Non-pigmented ciliary epithelial cell (primary cell): ENCODE measurements around the gene LCN9.
"Not testable (repeated sequence)": the region's sequence is repeated elsewhere in the genome, so short reads cannot be mapped to it uniquely, and the experiment has no call there.

Experiments
- DNase-seq: peaks from one replicate; pipeline ENCODE4 v3.0.0-alpha.2; 2010; ENCODE audit warnings: low read depth

Gene LCN9

GRCh38 chr9:135671591-135672041, 8.5 kb downstream of the LCN9 start:
- DNase-seq = no peak

GRCh38 chr9:135672786-135673185, 9.7 kb downstream of the LCN9 start:
- DNase-seq = not testable (repeated sequence)

DNA sequence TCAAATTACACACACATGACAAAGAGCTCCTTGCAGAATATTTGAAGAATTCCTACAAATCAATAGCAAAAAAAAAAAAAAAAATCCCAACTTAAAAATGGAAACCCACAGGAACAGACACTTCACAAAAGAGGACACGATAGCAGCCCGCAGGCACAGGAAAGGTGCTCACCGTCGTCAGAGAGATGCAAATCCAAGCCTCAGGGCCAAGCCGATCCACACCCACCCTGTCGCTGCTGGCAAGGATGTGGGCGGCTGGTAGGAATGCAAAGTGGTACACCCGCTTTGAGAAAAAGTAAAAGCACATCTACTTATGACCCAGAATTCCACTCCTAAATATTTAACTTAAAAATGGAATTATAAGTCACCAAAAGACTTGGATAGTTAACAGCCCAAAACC, 10.8 kb downstream of the LCN9 start:
- DNase-seq = no peak

GRCh38 chr9:135674977-135675376, 11.9 kb downstream of the LCN9 start:
- DNase-seq = no peak

GRCh38 chr9:135676891-135677290, 13.8 kb downstream of the LCN9 start:
- DNase-seq = no peak

DNA sequence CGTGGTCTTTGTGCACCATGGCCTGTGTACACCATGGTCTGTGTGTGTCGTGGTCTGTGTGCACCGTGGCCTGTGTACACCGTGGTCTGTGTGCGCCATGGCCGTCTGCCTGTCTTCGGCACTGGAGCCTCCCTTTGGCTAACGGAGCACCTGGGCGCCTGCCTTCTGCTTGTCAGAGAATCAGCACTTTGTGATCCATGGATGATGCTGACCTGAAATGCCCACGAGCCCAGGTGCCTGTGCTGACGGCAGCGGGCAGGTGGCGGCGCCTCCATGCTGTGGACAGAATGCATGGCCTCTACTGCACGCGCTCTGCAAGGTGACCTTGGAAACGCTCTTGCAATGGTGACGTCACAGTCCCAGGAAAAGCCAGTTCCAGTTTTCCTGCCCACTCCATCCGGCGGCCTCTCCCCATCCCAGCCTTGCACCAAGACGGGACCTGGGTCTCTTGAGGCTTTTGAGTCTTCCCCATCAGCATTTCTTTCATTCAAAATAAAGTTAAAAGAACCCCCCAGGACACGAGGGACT, 14.6 kb downstream of the LCN9 start:
- no peak for DNase-seq

- DNase-seq = no peak
Measured at GRCh38 chr9:135678236-135679017, 15.3 kb downstream of the LCN9 start.

DNA sequence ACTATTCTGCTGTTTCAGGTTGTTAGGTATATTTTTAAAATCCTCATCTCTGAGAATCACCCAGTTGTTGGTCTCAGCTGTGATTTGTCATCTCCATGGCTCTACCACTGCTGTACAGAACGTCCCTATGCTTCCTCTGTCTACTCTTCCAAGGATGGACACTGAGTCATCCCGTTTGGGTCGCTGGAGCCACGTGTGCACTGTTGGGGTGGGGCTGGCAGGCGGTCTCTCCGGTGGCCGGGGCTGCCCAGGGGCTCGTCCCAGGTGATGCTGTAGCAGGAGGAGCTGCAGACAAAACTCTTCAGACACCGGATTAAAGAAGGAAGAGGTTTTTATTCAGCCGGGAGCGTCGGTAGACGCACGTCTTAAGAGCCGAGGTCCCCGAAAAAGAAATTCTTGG, 16.9 kb downstream of the LCN9 start:
- no peak for DNase-seq

DNA sequence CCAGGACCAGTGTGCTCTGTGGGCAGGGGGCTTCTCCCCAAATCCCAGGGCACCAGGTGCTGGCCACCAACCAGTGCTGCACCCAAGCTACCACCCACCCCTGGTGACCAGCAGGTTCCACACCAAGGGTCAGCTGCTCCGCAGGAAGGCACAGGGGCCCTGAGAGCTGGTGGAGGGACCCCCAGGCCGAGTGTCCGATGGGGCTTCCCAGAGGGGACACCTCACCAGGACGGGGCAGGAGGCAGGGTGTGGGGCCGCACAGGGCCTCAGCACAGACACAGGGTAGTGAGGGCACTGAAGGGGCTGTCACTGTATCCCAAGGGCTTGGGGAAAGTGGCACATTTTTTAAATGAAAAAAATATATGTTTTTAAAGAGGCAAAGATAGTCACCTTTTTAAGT, 18.1 kb downstream of the LCN9 start:
- DNase-seq = no peak

GRCh38 chr9:135683401-135684034, 20.4 kb downstream of the LCN9 start:
- no peak for DNase-seq

DNA sequence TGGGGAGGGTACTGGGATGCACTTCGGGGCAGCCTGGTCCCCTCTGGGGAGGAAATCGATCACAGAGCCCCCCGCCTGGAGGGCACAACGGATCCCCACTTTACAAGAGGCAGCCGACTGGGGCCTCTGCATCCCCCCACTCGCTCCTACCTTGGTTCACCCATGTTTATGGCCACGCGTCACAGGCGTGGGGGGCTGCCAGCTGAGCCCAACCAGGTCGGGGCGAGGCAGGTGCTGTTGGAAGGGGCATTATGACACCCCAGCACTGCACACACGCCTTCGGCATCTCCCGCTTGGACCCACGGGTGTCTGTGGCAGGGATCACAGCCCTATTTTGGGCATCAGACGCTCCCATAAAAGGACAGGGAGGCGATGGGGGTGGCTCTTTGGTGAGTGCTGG, 21.6 kb downstream of the LCN9 start:
- no peak for DNase-seq

- no peak for DNase-seq
Measured at GRCh38 chr9:135687216-135687615, 24.1 kb downstream of the LCN9 start.

DNA sequence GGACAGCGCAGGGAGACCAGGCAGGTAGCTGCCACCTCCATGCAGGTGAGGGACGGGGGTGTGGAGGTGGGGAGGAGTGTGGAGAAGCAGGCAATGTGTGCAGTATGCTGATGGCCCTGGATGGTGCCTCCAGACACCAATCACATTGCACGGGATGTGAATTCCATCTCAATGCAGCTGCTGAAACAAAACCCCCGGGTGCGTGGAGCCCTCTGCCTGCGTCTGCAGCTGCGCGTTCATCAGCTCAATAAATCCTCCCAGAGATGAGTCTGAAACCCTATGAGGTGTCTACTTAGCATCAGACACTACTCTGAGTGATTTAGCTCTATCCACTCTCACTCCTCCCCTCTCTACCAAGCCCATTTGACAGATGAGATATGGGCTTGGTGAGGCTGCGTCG, 25.9 kb downstream of the LCN9 start:
- no peak for DNase-seq

DNA sequence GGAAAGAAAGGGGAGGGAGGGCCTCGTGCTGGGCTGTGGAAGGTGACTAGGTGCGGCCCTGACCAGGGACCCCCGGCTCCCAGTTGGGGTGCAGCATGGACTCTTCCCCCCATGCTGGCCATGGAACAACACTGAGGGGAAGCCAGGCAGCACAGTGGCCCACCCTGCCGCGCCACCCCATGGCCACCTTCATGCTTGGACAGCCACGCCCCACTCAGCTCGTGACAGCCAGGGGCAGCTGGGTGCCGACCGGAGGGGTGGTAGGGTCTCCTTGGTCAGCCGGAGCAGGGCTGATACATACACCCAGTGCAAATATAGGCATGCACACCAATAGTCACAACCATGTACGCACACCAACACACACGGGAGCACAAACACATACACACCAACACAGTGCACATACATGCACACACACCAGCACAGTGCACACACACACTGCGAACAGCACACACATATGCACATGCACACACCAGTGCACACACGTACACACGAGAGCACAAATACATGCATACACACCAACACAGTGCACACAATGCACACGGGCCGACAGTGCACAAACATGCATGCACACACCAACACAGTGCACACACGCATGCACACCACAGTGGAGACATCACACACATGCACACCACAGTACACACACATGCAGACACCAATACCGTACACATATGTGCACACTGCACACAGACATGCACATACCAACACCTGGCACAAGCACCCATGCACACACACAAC, 27.9 kb downstream of the LCN9 start:
- no peak for DNase-seq

GRCh38 chr9:135692410-135692809, 29.3 kb downstream of the LCN9 start:
- DNase-seq = peak; percentile 9

- no peak for DNase-seq
Measured at GRCh38 chr9:135693265-135693664, 30.2 kb downstream of the LCN9 start.

- DNase-seq = no peak
Measured at GRCh38 chr9:135693771-135694170, 30.7 kb downstream of the LCN9 start.

GRCh38 chr9:135694414-135694813, 31.3 kb downstream of the LCN9 start:
- DNase-seq = no peak

DNA sequence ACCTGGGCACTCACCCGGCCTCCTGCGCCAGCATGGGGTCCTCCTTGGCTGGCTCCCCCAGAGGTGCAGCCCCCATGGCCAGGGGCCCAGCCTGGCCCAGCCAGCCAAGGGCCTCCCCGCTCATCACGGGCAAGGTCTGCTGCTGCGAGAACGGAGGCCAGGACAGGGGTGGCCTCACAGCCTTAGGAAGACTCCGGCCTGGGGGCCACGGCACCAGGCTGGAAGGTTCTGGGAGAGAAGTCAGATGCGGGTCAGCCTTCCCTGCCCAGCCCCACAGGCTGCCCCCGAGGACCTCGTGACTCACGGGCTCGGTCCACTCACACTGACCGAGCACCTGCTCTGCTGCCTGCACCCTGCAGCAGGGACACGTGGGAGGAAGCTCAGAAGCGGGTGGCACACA, 31.9 kb downstream of the LCN9 start:
- DNase-seq = no peak

DNA sequence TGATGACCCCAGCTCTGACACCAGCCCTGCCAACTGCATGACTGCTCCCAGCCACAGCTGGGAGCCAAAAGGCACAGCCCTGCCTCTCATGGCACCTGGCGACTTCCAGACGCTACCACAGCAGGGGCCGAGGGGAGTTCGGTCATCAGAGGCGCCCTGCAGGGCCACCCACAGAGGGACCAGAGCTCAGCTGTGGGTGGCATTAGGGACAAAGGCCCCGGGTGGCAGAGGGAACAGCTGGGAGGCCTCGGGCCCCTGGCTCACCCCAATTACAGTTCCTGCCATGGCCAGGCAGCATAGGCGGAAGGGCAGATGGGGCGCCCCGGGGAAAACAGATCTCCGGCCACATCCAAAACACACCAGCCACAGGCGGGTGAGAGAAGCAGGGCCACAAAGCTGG, 32.5 kb downstream of the LCN9 start:
- no peak for DNase-seq

GRCh38 chr9:135696446-135696845, 33.3 kb downstream of the LCN9 start:
- no peak for DNase-seq

DNA sequence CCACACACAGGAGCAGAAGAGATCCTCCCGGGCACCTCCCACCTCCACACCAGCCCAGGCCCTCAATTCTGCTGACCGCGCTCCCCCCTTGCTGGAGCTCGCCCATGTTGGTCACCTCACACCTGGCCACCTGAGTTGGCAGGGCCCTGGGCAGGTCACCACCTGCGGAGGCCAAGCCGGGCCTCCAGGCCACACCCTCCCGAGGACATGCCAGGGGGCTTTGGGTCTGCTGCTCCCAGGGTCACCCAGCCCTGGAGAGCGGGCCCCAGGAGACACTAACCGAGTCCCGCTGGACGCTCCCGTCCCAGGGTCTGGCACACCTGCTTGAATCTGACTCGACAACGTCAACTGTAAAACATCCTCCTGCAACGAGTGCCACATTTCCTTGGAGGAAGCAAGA, 34.1 kb downstream of the LCN9 start:
- no peak for DNase-seq

DNA sequence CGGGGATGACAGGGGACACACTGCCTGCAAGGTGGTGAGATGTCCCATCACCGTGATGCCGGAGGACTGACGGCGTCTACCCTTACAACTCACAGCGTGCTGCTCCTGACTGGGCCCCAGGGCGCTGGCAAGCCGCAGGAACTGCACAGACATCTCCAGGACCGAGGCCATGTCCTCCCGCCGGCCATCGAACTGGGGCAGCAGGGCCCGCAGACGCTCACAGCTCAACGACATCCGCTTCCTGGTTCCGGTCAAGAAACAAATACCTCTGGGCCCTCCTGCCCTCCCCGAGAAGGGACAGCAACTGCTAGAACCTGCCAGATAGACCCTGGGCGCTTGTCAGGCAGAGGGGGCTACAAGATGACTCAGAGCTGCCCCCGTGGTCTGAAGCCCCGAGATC, 35.1 kb downstream of the LCN9 start:
- DNase-seq = no peak
